D721Med (cell line): Measurements from ENCODE around the gene DNAJC17.

Source experiments
- DNase-seq: peaks from one replicate; pipeline ENCODE4 v3.0.0; 2011; ENCODE audit warnings: low spot score; ENCODE audit not compliant: insufficient read length
- FAIRE-seq: peaks from 2 replicates; lab custom pipeline; 2011; peaks lifted over from hg19 to GRCh38; lab: Jason Lieb, UNC
- TF ChIP-seq, protein P1 (sequence below): IDR thresholded peaks from 2 replicates; pipeline ENCODE4 v1.5.1; 2012; ENCODE audit warnings: mild to moderate bottlenecking, control low read depth; ENCODE audit not compliant: insufficient read depth; ENCODE audit errors: missing control alignments

Gene DNAJC17

DNA sequence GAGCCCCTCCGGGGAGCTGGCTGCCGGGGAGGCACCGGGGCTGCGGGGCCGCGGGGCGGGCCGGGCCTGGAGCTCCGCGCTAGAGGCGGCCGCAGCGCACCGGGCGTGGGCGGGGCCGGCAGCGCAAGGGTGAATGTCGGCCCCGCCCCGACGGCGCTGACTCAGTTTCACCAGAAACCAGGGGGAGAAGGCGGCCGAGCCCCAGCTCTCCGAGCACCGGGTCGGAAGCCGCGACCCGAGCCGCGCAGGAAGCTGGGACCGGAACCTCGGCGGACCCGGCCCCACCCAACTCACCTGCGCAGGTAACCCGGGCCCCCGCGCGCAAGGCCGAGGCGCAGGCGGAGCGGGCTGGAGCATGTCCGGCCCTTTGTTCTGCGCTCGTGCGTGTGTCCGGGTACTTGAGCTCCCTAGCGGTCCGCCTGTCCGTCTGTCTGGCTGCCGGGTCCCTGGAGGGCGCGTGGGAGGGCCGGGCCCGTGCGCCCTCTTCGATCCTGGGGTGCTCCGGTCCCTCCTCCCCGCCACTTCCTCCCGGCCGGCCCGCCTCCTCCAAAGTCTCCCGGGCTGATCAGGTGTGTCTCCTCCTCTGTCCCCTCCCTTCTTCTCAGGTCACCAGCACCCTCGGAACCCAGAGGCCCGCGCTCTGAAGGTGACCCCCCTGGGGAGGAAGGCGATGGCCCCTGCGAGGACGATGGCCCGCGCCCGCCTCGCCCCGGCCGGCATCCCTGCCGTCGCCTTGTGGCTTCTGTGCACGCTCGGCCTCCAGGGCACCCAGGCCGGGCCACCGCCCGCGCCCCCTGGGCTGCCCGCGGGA lies 36.8 kb upstream of the DNAJC17 start, which contains the start of gene SPINT1:
SPINT1 (plus strand) TSS at position 164 of the 811 bp plus-strand sequence; CDS start at position 671, 507 bp downstream.
- DNase-seq (no peak), FAIRE-seq (no peak)

DNA sequence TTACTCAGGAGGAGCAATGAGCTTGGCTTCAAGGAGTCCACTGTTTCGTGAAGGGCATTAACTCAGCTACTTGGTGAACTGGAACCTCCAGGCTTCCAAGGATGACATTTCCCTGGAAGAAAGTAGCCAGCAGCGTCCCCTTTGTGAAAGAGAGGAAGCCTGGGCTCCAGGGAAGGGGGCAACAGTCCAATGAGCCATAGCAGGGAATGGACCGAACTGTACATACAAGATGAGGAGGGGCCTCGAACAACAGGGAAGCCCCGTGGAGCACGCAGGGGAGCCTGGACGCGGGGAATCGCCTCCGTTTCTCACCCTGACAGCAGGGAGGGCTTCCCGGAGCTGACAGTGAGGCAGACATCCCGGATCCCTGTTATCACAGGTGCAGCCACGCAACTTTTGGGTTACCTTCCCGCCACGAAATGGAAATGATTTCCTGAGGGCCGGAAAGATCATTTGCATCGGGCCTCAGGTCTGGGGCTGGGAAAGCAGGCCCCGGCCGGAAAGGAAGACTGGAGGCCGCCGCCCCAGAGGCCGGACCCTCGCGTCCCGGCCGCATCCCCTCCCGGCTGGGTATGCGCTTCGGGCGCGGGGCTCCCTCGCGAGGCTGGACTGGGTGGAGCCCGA lies 36.1 kb upstream of the DNAJC17 start:
- DNase-seq (no peak), FAIRE-seq (no peak)
- TF ChIP-seq, protein P1, sequence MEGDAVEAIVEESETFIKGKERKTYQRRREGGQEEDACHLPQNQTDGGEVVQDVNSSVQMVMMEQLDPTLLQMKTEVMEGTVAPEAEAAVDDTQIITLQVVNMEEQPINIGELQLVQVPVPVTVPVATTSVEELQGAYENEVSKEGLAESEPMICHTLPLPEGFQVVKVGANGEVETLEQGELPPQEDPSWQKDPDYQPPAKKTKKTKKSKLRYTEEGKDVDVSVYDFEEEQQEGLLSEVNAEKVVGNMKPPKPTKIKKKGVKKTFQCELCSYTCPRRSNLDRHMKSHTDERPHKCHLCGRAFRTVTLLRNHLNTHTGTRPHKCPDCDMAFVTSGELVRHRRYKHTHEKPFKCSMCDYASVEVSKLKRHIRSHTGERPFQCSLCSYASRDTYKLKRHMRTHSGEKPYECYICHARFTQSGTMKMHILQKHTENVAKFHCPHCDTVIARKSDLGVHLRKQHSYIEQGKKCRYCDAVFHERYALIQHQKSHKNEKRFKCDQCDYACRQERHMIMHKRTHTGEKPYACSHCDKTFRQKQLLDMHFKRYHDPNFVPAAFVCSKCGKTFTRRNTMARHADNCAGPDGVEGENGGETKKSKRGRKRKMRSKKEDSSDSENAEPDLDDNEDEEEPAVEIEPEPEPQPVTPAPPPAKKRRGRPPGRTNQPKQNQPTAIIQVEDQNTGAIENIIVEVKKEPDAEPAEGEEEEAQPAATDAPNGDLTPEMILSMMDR, result no peak

More for the DNA sequence above, 36.8 kb upstream of the DNAJC17 start, which contains the start of gene SPINT1:
- TF ChIP-seq, protein P1, result no peak

DNA sequence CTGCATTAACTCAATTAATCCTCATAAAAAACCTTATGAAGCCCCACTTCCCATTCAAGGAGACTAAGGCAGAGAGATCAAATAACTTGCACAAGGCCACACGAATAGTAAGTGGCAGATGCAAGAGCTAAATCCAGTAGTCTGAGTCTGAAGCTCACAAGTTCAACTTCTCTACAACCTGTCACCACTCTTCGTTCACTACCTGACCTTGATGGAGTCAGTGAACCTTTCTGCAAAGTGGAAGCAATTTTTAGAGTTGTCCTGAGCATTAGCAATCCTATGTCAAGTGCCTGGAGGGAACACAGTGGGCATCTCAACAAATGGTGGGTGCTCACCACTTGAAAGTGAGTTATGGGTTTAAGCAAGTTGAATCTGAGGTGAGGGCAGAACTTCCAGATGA lies 34.5 kb upstream of the DNAJC17 start:
- DNase-seq (no peak), FAIRE-seq (no peak)
- TF ChIP-seq, protein P1, result no peak

DNA sequence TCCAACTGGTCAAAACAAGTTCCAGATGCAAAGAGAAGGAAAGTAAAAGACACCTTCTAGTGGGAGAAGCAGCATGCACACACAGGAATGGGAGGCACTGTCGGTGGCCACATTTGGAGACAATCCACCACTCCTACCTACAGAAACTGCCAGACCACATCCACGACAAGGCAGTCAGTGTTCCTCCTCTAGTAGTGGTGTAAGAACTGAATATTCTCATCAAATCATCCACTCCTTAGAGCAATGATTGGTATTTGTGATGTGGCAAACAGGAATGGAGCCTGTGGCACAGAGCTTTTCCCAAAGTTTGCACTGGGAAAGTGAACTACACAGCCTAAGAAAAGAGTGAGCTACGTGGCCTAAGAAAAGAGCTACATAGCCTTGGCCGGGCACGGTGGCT lies 31.5 kb upstream of the DNAJC17 start:
- FAIRE-seq, result no peak

DNA sequence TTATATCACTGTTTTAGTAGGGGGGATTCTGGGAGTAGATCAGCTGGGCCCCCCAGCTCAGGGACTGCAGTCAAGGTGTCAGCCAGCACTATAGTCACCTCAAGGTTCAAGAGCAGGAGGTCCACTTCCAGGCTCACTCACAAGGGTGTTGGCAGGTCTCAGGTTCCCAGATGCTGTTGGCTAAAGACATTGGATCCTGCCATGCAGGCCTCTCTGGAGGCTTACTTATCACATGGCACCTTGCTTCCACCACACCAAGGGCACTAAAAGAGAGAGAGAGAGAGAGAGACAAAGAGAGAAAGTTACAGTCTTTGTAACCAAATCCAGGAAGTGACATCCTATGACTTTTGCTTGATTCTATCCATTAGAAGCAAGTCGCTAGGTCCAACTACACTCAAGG lies 28.7 kb upstream of the DNAJC17 start:
- DNase-seq (no peak), FAIRE-seq (no peak)
- TF ChIP-seq, protein P1, result no peak

More for the DNA sequence above, 31.5 kb upstream of the DNAJC17 start:
- no peak for DNase-seq
- TF ChIP-seq, protein P1, result no peak

DNA sequence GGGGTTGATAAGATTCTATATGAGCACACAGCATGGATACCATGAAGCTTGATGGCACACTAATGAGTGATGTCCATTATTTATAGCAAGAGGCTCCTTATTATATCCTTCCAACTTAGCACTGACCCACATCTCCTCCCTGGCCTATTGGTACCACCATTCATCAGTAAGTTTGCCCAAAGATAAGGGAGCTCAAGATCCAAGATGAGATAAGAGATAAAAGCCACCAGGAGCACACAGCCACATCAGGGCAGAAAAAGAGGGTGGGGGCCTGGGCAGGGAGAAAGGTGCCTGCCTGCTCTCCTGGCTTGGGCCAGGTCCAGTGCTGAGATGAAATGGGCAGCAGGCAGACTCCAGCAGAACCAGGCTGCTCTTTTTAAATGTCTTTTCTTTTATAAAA lies 25.6 kb upstream of the DNAJC17 start:
- no peak for FAIRE-seq
- TF ChIP-seq, protein P1, result no peak
- no peak for DNase-seq

DNA sequence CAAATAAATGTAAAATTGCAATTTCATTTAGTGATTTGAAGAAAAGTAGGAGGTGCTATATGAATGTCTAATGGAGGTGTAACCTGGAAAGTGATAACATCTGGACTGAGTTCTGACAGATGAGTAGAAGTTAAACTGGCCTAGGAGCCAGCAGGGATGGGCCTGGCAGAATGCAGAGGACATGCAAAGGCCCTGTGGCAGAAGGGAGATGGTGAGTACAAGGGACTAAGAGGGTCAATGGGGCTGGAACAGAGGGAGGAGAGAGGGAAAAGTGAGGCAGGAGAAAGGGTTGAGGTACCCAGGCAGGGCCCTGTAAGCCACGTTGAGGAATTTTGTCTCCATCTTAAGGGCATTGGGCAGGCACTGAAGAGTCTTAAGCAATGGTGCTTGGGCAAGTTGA lies 24.6 kb upstream of the DNAJC17 start:
- DNase-seq, result no peak
- no peak for FAIRE-seq
- TF ChIP-seq, protein P1, result no peak
